GM12878 (cell line): ENCODE results near the gene SHLD1. TPM values are rescaled to one million over a fixed set of nuclear protein-coding genes. Genes with fewer than 3 reads are reported as not detected.

ENCODE experiments used
- ATAC-seq: fragments of 200-7000 bp; cut with Tn5 transposase; 3 replicates; pipeline ENCODE4 v1.9.1; 2020; ENCODE audit warnings: mild to moderate bottlenecking, moderate library complexity
- BruUV-seq: library from RNA; stranded (reverse); fragments of 400-500 nt; replicated peaks from 2 replicates; lab custom pipeline; 2021; lab: Mats Ljungman, UMichigan
- CTCF ChIA-PET: fragments of 300-600 bp; sonication (Branson Sonifier 250); formaldehyde crosslinking; extraction: SDS; loops from one replicate; lab custom pipeline; 2021; ENCODE audit warnings: inconsistent platforms; lab: Yijun Ruan, JAX
- POLR2A ChIA-PET: fragments of 350-600 bp; formaldehyde crosslinking; extraction: SDS; loops from one replicate; lab custom pipeline; 2021; ENCODE audit warnings: inconsistent platforms; lab: Charles Lee
- RAD21 ChIA-PET: fragments of 300-600 bp; sonication (Branson Sonifier 250); formaldehyde crosslinking; loops from one replicate; lab custom pipeline; 2023; ENCODE audit warnings: antibody characterized with exemption; ENCODE audit not compliant: unreplicated experiment; lab: Charles Lee
- SMC1A ChIA-PET: fragments of 300-600 bp; sonication (Branson Sonifier 250); formaldehyde crosslinking; loops from one replicate; lab custom pipeline; 2023; ENCODE audit not compliant: unreplicated experiment, uncharacterized antibody; lab: Charles Lee
- DNase-seq: peaks from one replicate; pipeline ENCODE4 v3.0.0-alpha.2; 2011; ENCODE audit warnings: low read depth, low spot score
- FAIRE-seq: peaks from 3 replicates; lab custom pipeline; 2011; peaks lifted over from hg19 to GRCh38; lab: Jason Lieb, UNC
- H2AFZ ChIP-seq: 2 replicates; pipeline ENCODE4 v1.6.0; 2011; ENCODE audit warnings: low read depth, low read length, control low read depth; ENCODE audit not compliant: control insufficient read depth
- H3K27ac ChIP-seq: 2 replicates; pipeline ENCODE4 v1.5.1; 2011; ENCODE audit warnings: control low read depth; ENCODE audit not compliant: control insufficient read depth, insufficient read depth
- H3K27me3 ChIP-seq, 2 experiments: replicated peaks in 1 of 2; 2 replicates each; pipeline versions ENCODE4 v1.6.0 to v1.6.1; 2011; ENCODE audit warnings: low read length in 1 of 2; ENCODE audit not compliant: control insufficient read depth in 2 of 2, insufficient read depth in 2 of 2
- H3K36me3 ChIP-seq, 2 experiments: 2 replicates each; pipeline ENCODE4 v1.5.1; 2011; ENCODE audit warnings: low read length in 1 of 2; ENCODE audit not compliant: control insufficient read depth in 2 of 2, insufficient read depth in 2 of 2
- H3K4me1 ChIP-seq: 2 replicates; pipeline ENCODE4 v1.6.1; 2011; ENCODE audit warnings: mild to moderate bottlenecking, low read length, moderate library complexity, mixed read lengths; ENCODE audit not compliant: control insufficient read depth, insufficient read depth
- H3K4me2 ChIP-seq: 2 replicates; pipeline ENCODE4 v1.6.0; 2011; ENCODE audit warnings: control low read depth; ENCODE audit not compliant: control insufficient read depth, insufficient read depth
- H3K4me3 ChIP-seq: fragments of 200-600 bp; sonication (generic); 2 replicates; pipeline ENCODE4 v1.5.1; 2016
- H3K79me2 ChIP-seq: 2 replicates; pipeline ENCODE4 v1.6.0; 2011; ENCODE audit warnings: low read length; ENCODE audit not compliant: control insufficient read depth, insufficient read depth
- H3K9ac ChIP-seq: 2 replicates; pipeline ENCODE4 v1.8.0; 2011; ENCODE audit warnings: low read length, control low read depth, mixed read lengths; ENCODE audit not compliant: control insufficient read depth, insufficient read depth
- H3K9me3 ChIP-seq: replicated peaks from 3 replicates; pipeline ENCODE4 v1.5.1; 2011; ENCODE audit warnings: mild to moderate bottlenecking, low read length; ENCODE audit not compliant: control insufficient read depth, insufficient read depth
- H4K20me1 ChIP-seq: 2 replicates; pipeline ENCODE4 v1.6.0; 2011; ENCODE audit not compliant: control insufficient read depth, insufficient read depth
- E2F8 ChIP-seq: fragments of 450-650 bp; IDR thresholded peaks from 2 replicates; pipeline ENCODE4 v1.6.1; 2018; ENCODE audit warnings: mild to moderate bottlenecking, low read depth, moderate library complexity; ENCODE audit not compliant: partially characterized antibody
- EP300 ChIP-seq, 2 experiments: fragments of 150-350 bp in 1 of 2; IDR thresholded peaks; 2 replicates each; pipeline ENCODE4 v1.6.1; 2011 to 2012; ENCODE audit warnings: low read depth in 2 of 2, low read length in 2 of 2, borderline replicate concordance in 1 of 2, improper control_type of control experiment in 1 of 2, inconsistent platforms in 1 of 2; ENCODE audit not compliant: control insufficient read depth in 1 of 2
- HCFC1 ChIP-seq: fragments of 150-350 bp; IDR thresholded peaks from 2 replicates; pipeline ENCODE4 v1.6.1; 2014; ENCODE audit warnings: low read length
- in situ Hi-C: fragments of 300-500 bp; cut with MboI; formaldehyde crosslinking; loops from 9 replicates; pipeline ENCODE4 v1.14.3; 2018; ENCODE audit warnings: mixed read lengths
- intact Hi-C: fragments of 100-400 bp; cut with micrococcal nuclease; formaldehyde crosslinking; loops from one replicate; pipeline ENCODE4 v1.14.2; 2022; ENCODE audit not compliant: unreplicated experiment
- polyA plus RNA-seq, 11 experiments: library from polyadenylated mRNA; depleted of rRNA in 4 of 11; unstranded in 6 of 11; stranded (reverse) in 5 of 11; fragments of >200 nt; fragmentation: Nextera tagmentation in 4 of 11; fragmentation: Illumina TruSeq in 1 of 11; extraction: Ambion mirVana in 4 of 11; extraction: Trizol in 1 of 11; gene quantifications; 1 replicate in 1 of 11; 2 replicates in 10 of 11; pipeline versions ENCODE4 v1.2.1 to v1.2.3, GENCODE V29; 2011 to 2016; ENCODE audit warnings: inconsistent platforms in 2 of 11, missing spikeins in 2 of 11, low read depth in 1 of 11
- total RNA-seq, 4 experiments: library from RNA; depleted of rRNA in 3 of 4; stranded (reverse); fragments of >200 nt in 3 of 4; fragmentation: Illumina TruSeq in 1 of 4; extraction: Trizol in 1 of 4; gene quantifications; 2 replicates each; pipeline versions ENCODE4 v1.2.1 to v1.2.3, GENCODE V29; 2013 to 2021
- TF ChIP-seq, protein P1 (sequence below): fragments of 150-350 bp; IDR thresholded peaks from 2 replicates; pipeline ENCODE4 v1.6.1; 2014; ENCODE audit warnings: mild to moderate bottlenecking, low read depth, low read length
- TF ChIP-seq, protein P2 (sequence below): fragments of 450-650 bp; IDR thresholded peaks from 2 replicates; pipeline ENCODE4 v1.6.1; 2016; ENCODE audit warnings: mild to moderate bottlenecking, moderate library complexity, borderline replicate concordance
- TF ChIP-seq, protein P3 (sequence below): IDR thresholded peaks from 2 replicates; pipeline ENCODE4 v1.6.1; 2011; ENCODE audit warnings: borderline replicate concordance, low read depth, mild to moderate bottlenecking, moderate library complexity, mixed read lengths, low read length; ENCODE audit not compliant: insufficient read depth; ENCODE audit errors: extremely low read length

SHLD1 gene
- total and polyA plus RNA-seq, 10 of the 15 experiments (the other 5 are each of a cell fraction or from before 2014, with no cell fraction given) = 10.8 to 70.9 (median 25.4) TPM

DNA sequence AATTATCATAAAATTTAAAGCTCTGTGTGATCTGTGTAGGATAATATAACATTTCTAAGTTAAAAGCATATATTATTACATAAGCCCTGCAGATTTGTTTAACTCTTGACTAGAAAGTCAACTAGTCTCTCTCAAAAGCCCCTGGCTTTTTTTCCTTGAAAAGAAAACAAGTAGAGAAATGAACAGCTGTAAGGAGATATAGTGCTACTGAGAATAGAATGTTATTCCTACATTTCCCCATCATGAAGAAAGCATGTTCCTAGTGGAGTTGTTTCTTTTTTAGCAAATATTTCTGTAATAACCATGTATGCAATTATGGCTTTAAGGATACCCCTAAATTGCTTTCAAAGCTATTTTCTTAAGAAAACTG is 37.6 kb downstream of the SHLD1 start:
- no TSS peak for BruUV-seq
- Histone ChIP-seq H3K4me2 (no peak overlapping the region), H2AFZ (no peak overlapping the region), H3K4me3 (no peak overlapping the region), H3K27ac (no peak overlapping the region), H3K9me3 (no peaks in the 10 kb centered on the region), H3K4me1 (no peaks in the 10 kb centered on the region), H3K9ac (no peak overlapping the region), H3K79me2 (no peaks in the 10 kb centered on the region), H4K20me1 (no peaks in the 10 kb centered on the region), H3K27me3 (no peaks in the 10 kb centered on the region), H3K36me3 (peaks cover 3 to 4% of the 10 kb centered on the region in 2 experiments; a peak in 3 of 4 replicates)
- ChIA-PET CTCF (interaction anchor here (0.6 to 7.8 kb wide), 63 partner anchors 8 to 305 kb away, joined by 3 to 180 read pairs (median 4); partner anchors contain the start of gene SHLD1), SMC1A (interaction anchor here (0.6 to 4.6 kb wide), 56 partner anchors 8 to 259 kb away, joined by 3 to 85 read pairs (median 6); partner anchors contain the start of gene SHLD1), POLR2A (interaction anchor here (0.6 to 2.0 kb wide), 11 partner anchors 105 to 252 kb away, joined by 3 to 10 read pairs (median 5); no protein-coding TSS in a partner anchor), RAD21 (interaction anchor here (0.6 to 3.7 kb wide), 45 partner anchors 9 to 661 kb away, joined by 3 to 97 read pairs (median 5); partner anchors contain the start of genes CDS2, MCM8 and TRMT6)
- FAIRE-seq = no peak
- in situ Hi-C loops = loop anchor here (5.0 kb wide), 1 partner anchor 215 kb away; no protein-coding TSS in a partner anchor
- intact Hi-C loops = loop anchor here (1.0 to 10.0 kb wide), 5 partner anchors 27 to 287 kb away; no protein-coding TSS in a partner anchor
- ATAC-seq = no peak
- DNase-seq = no peak
- TF ChIP-seq, protein P1, sequence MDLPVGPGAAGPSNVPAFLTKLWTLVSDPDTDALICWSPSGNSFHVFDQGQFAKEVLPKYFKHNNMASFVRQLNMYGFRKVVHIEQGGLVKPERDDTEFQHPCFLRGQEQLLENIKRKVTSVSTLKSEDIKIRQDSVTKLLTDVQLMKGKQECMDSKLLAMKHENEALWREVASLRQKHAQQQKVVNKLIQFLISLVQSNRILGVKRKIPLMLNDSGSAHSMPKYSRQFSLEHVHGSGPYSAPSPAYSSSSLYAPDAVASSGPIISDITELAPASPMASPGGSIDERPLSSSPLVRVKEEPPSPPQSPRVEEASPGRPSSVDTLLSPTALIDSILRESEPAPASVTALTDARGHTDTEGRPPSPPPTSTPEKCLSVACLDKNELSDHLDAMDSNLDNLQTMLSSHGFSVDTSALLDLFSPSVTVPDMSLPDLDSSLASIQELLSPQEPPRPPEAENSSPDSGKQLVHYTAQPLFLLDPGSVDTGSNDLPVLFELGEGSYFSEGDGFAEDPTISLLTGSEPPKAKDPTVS = no peak
- TF ChIP-seq E2F8 (no peak), HCFC1 (no peak), EP300 (IDR thresholded peaks at IDR 0.05; ENCODE audit: borderline replicate concordance in 1 of 2, control insufficient read depth in 1 of 2, low read depth in 2 of 2, low read length in 2 of 2) (no peak)
- TF ChIP-seq, protein P2, sequence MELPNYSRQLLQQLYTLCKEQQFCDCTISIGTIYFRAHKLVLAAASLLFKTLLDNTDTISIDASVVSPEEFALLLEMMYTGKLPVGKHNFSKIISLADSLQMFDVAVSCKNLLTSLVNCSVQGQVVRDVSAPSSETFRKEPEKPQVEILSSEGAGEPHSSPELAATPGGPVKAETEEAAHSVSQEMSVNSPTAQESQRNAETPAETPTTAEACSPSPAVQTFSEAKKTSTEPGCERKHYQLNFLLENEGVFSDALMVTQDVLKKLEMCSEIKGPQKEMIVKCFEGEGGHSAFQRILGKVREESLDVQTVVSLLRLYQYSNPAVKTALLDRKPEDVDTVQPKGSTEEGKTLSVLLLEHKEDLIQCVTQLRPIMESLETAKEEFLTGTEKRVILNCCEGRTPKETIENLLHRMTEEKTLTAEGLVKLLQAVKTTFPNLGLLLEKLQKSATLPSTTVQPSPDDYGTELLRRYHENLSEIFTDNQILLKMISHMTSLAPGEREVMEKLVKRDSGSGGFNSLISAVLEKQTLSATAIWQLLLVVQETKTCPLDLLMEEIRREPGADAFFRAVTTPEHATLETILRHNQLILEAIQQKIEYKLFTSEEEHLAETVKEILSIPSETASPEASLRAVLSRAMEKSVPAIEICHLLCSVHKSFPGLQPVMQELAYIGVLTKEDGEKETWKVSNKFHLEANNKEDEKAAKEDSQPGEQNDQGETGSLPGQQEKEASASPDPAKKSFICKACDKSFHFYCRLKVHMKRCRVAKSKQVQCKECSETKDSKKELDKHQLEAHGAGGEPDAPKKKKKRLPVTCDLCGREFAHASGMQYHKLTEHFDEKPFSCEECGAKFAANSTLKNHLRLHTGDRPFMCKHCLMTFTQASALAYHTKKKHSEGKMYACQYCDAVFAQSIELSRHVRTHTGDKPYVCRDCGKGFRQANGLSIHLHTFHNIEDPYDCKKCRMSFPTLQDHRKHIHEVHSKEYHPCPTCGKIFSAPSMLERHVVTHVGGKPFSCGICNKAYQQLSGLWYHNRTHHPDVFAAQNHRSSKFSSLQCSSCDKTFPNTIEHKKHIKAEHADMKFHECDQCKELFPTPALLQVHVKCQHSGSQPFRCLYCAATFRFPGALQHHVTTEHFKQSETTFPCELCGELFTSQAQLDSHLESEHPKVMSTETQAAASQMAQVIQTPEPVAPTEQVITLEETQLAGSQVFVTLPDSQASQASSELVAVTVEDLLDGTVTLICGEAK = no peak
- TF ChIP-seq, protein P3, sequence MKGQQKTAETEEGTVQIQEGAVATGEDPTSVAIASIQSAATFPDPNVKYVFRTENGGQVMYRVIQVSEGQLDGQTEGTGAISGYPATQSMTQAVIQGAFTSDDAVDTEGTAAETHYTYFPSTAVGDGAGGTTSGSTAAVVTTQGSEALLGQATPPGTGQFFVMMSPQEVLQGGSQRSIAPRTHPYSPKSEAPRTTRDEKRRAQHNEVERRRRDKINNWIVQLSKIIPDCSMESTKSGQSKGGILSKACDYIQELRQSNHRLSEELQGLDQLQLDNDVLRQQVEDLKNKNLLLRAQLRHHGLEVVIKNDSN = no peak
- TF ChIP-seq, all 136 proteins: peak for 0
